Transverse colon (tissue), 4 donors: ENCODE measurements around the gene OR4F6. TPM values are rescaled to one million over a fixed set of nuclear protein-coding genes. Genes with fewer than 3 reads are reported as not detected.
"Not testable (repeated sequence)": the region's sequence is repeated elsewhere in the genome, so short reads cannot be mapped to it uniquely, and the experiment has no call there.

ENCODE experiments used
- DNase-seq: peaks from one replicate; pipeline ENCODE4 v3.0.0-alpha.2; 2019
- H3K27ac ChIP-seq, 4 donors: fragments of 200-600 bp; sonication (generic); 2 replicates each; pipeline ENCODE4 v1.5.1; 2016 to 2018; ENCODE audit warnings: inconsistent platforms in 4 of 4
- H3K27me3 ChIP-seq: fragments of 200-600 bp; sonication (generic); 2 replicates; pipeline ENCODE4 v1.5.1; 2017; ENCODE audit warnings: inconsistent platforms
- H3K36me3 ChIP-seq, 4 donors: fragments of 200-600 bp; sonication (generic); 2 replicates each; pipeline ENCODE4 v1.5.1; 2017 to 2019; ENCODE audit warnings: inconsistent platforms in 4 of 4
- H3K4me1 ChIP-seq, 4 donors: fragments of 200-600 bp; sonication (generic); 2 replicates each; pipeline ENCODE4 v1.5.1; 2017 to 2020; ENCODE audit warnings: inconsistent platforms in 4 of 4
- H3K4me3 ChIP-seq, 4 donors: fragments of 200-600 bp; sonication (generic); 1 replicate in 1 of 4; 2 replicates in 3 of 4; pipeline versions ENCODE4 v1.5.1 to v1.6.1; 2017 to 2019; ENCODE audit warnings: inconsistent platforms in 4 of 4
- H3K9me3 ChIP-seq, 2 donors: fragments of 200-600 bp; sonication (generic); 2 replicates each; pipeline ENCODE4 v1.5.1; 2017 to 2019; ENCODE audit warnings: inconsistent platforms in 2 of 2
- EP300 ChIP-seq: sonication (generic); formaldehyde crosslinking; IDR thresholded peaks from one replicate; pipeline ENCODE4 v1.6.1; 2017; ENCODE audit warnings: antibody characterized with exemption, low read depth
- POLR2A ChIP-seq: fragments of 450-650 bp; IDR thresholded peaks from one replicate; pipeline ENCODE4 v1.6.1; 2016; ENCODE audit warnings: antibody characterized with exemption, mild to moderate bottlenecking, moderate library complexity
- POLR2AphosphoS5 ChIP-seq, 3 donors: sonication (generic); formaldehyde crosslinking; IDR thresholded peaks; one replicate each; pipeline ENCODE4 v1.6.1; 2016; ENCODE audit warnings: antibody characterized with exemption in 3 of 3
- WGBS, 2 donors: methylation state at CpG; one replicate each; pipeline ENCODE4 v1.1.5; 2018; ENCODE audit warnings: low coverage in 1 of 2; 5-methylcytosine and 5-hydroxymethylcytosine counted together
- in situ Hi-C, 4 donors: fragments of 200-750 bp; cut with MboI; loops; one replicate each; pipeline versions ENCODE4 v1.15.0 to v1.15.1; 2017; ENCODE audit warnings: low sequenced_read_pairs in 3 of 4, low pct_ligation_motif_present in 1 of 4, low pct_unique_long_range_greater_than_20kb in 1 of 4
- intact Hi-C: fragments of 100-400 bp; cut with DNase I; formaldehyde crosslinking; loops from one replicate; pipeline ENCODE4 v1.15.1; 2023; ENCODE audit warnings: low total_unique reads
- total RNA-seq, 4 donors: library from RNA; depleted of rRNA; stranded (reverse); fragments of >200 nt; gene quantifications; one replicate each; pipeline ENCODE4 v1.1.0, GENCODE V29; 2016
- TF ChIP-seq, protein P1 (sequence below), 5 experiments: fragments of 200-600 bp in 3 of 5; fragments of 450-650 bp in 2 of 5; sonication (generic) in 3 of 5; IDR thresholded peaks; 1 replicate in 2 of 5; 2 replicates in 3 of 5; pipeline ENCODE4 v1.5.1; 2016 to 2017; ENCODE audit warnings: antibody characterized with exemption in 5 of 5, inconsistent platforms in 3 of 5, mild to moderate bottlenecking in 2 of 5, moderate library complexity in 1 of 5

OR4F6 gene
- total RNA-seq, 4 donors from 2014 or later = not detected

DNA sequence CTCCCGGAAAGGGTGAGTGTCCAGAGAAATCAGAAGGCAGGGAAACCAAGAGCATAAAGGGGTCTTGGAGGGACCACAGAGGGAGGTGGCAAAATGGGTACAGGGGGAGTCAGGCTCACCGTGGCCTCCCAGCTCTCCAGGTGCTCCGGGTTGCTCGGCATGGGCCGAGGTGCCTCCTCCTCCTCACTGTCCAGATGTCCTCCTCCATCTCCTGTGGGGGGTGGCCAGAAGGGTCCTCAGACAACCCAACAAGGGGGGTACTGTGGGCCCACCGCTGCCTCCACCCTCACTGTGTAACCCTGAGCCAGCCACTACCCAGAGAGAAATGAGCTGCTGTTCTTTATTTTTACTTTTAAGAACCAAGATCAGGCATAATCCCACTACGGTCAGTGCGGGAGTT is 30.4 kb upstream of the OR4F6 start:
- DNase-seq = no peak
- TF ChIP-seq, protein P1, sequence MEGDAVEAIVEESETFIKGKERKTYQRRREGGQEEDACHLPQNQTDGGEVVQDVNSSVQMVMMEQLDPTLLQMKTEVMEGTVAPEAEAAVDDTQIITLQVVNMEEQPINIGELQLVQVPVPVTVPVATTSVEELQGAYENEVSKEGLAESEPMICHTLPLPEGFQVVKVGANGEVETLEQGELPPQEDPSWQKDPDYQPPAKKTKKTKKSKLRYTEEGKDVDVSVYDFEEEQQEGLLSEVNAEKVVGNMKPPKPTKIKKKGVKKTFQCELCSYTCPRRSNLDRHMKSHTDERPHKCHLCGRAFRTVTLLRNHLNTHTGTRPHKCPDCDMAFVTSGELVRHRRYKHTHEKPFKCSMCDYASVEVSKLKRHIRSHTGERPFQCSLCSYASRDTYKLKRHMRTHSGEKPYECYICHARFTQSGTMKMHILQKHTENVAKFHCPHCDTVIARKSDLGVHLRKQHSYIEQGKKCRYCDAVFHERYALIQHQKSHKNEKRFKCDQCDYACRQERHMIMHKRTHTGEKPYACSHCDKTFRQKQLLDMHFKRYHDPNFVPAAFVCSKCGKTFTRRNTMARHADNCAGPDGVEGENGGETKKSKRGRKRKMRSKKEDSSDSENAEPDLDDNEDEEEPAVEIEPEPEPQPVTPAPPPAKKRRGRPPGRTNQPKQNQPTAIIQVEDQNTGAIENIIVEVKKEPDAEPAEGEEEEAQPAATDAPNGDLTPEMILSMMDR (IDR thresholded peaks at IDR 0.05) = no peak
- TF ChIP-seq POLR2A (no peak), EP300 (no peak), POLR2AphosphoS5 (IDR thresholded peaks at IDR 0.05) (no peak)
- intact Hi-C loops = no loop called here

DNA sequence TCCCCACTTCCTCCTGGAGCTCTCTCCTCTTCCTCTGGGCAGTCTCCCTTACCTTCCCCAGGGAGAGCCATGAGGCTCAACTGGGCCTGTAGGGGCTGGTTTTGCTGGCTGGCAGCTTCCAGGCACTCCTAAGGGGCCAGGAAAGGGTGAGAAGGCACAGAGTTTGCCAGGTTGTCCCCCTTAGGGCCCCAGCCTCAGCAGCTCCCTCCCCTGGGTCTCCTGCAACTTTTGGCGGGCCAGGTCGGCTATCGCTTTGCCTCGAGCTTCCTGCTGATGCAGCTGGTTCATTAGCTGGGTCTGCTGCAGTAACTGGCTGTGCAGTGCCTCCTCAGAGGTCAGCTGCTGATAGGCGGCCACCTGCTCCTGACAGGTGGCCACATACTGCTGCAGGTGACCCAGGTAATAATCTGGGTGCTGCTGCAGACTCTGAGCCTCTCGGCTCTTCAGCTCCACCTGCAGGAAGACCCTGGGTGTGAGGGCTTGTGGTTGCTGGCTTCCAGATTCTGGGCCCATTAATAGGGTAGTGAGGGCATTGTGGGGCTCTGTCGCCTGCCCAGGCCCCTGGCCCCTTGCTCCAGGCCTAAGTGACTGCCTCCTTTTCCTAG is 29.7 kb upstream of the OR4F6 start:
- Histone ChIP-seq H3K27ac (no peak overlapping the region), H3K4me3 (no peak overlapping the region), H3K4me1 (no peaks in the 10 kb centered on the region), H3K36me3 (no peaks in the 10 kb centered on the region), H3K27me3 (no peaks in the 10 kb centered on the region), H3K9me3 (no peaks in the 10 kb centered on the region)
- DNase-seq = peak; percentile 23
- TF ChIP-seq POLR2AphosphoS5 (IDR thresholded peaks at IDR 0.05) = no peak
- TF ChIP-seq, protein P1 (IDR thresholded peaks at IDR 0.05) = peak in 2 of 5 experiments; percentile 26 to 34
- intact Hi-C loops (no loop called here), in situ Hi-C loops (no loop called here)
- WGBS, 2 donors = 56% methylated on average over 7 of the region's 7 CpGs; no CpG with 5 or more reads in 1 of the 2 donors

More for the DNA sequence above, 30.4 kb upstream of the OR4F6 start:
- no peak overlapping the region for H3K27ac ChIP-seq
- 91 to 98% methylated on average over 8 of the region's 8 CpGs for WGBS, 2 donors
- H3K36me3 ChIP-seq = no peaks in the 10 kb centered on the region
- no peaks in the 10 kb centered on the region for H3K27me3 ChIP-seq
- H3K4me1 ChIP-seq = no peaks in the 10 kb centered on the region
- no peaks in the 10 kb centered on the region for H3K9me3 ChIP-seq
- in situ Hi-C loops = no loop called here
- no peak overlapping the region for H3K4me3 ChIP-seq

DNA sequence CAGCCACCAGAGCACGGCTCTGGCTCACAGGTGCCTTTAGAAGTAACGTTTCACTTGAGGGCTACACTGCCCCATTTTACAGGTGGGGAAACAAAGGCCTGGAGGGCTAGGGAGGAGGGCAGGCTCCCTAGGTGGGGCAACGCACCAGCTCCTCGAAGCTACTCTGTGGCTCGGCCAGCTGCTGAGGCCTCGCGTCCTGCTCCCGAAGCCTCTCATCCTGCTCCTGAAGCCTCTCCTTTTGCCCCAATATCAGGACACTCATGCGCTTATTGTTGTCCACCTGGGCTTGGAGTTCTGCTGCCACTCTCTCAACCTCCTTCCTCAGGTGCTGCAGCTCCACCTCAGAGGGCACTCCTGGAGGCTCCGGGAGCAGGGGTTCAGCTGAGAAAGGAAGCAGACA is 28.2 kb upstream of the OR4F6 start:
- TF ChIP-seq, protein P1 (IDR thresholded peaks at IDR 0.05) = no peak
- TF ChIP-seq EP300 (no peak), POLR2A (no peak), POLR2AphosphoS5 (IDR thresholded peaks at IDR 0.05) (no peak)
- WGBS, 2 donors = 91% methylated on average over 10 of the region's 10 CpGs; no CpG with 5 or more reads in 1 of the 2 donors
- H3K4me1 ChIP-seq = peaks cover 0 to 4% (median 0%) of the 10 kb centered on the region in 4 donors
- H3K27me3 ChIP-seq = no peaks in the 10 kb centered on the region
- no peak overlapping the region for H3K27ac ChIP-seq
- H3K4me3 ChIP-seq = no peak overlapping the region
- DNase-seq = no peak
- in situ Hi-C loops (no loop called here), intact Hi-C loops (no loop called here)
- no peaks in the 10 kb centered on the region for H3K9me3 ChIP-seq
- H3K36me3 ChIP-seq = no peaks in the 10 kb centered on the region

DNA sequence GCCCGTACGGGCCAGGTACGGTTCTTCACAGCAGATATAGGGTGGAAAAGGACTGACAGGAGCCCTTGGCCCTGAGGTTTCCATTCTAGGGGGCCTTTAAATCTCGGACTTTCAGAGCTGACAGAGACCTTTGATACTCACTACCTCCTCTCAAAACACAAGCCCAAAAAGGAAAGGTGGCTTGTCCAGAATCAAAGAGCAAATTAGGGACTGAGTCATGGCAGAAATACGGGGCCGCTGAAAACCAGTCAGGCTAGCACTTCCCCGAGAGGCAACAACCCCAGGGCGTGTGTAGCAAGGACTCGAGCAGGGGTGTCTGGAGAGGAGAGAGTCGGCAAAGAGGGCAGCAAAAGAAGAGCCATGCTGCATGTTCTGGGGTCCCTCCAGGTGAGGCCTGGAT is 24.7 kb upstream of the OR4F6 start:
- 82 to 89% methylated on average over 4 to 10 of the region's 10 CpGs for WGBS, 2 donors
- H3K4me1 ChIP-seq, intact Hi-C loops, H3K9me3 ChIP-seq, in situ Hi-C loops, H3K27ac ChIP-seq, H3K36me3 ChIP-seq, DNase-seq, H3K4me3 ChIP-seq, H3K27me3 ChIP-seq: not testable (repeated sequence)

DNA sequence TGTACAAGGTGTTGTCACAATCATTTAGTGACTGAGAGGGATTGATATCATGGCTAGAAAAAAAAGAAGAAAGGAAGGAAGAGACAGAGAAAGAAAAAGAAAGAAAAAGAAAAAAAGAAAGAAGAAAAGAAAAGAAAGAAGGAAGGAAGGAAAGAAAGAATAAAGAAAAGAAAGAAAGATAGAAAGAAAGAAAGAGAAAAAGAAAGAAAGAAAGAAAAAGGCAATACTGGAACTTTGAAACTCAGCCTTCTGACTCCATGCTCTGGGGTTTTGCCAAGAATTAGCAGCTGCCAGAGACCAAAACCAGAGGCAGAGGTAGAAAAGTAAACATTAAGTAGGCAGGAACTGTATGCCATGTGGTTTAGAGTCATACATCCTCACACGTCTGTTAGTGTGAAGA is 23.1 kb upstream of the OR4F6 start:
- intact Hi-C loops, H3K27me3 ChIP-seq, H3K4me1 ChIP-seq, H3K27ac ChIP-seq, H3K9me3 ChIP-seq, H3K36me3 ChIP-seq, H3K4me3 ChIP-seq, DNase-seq, in situ Hi-C loops: not testable (repeated sequence)
- 0 to 5% methylated on average over 1 of the region's 1 CpG for WGBS, 2 donors
